HG02981 (cell line): ENCODE results near the gene FBH1.

Experiments used
- ATAC-seq: cut with Tn5 transposase; IDR thresholded peaks from one replicate; pipeline ENCODE4 v1.9.1; 2021; ENCODE audit warnings: mild to moderate bottlenecking, moderate library complexity; ENCODE audit not compliant: unreplicated experiment

FBH1 gene

DNA sequence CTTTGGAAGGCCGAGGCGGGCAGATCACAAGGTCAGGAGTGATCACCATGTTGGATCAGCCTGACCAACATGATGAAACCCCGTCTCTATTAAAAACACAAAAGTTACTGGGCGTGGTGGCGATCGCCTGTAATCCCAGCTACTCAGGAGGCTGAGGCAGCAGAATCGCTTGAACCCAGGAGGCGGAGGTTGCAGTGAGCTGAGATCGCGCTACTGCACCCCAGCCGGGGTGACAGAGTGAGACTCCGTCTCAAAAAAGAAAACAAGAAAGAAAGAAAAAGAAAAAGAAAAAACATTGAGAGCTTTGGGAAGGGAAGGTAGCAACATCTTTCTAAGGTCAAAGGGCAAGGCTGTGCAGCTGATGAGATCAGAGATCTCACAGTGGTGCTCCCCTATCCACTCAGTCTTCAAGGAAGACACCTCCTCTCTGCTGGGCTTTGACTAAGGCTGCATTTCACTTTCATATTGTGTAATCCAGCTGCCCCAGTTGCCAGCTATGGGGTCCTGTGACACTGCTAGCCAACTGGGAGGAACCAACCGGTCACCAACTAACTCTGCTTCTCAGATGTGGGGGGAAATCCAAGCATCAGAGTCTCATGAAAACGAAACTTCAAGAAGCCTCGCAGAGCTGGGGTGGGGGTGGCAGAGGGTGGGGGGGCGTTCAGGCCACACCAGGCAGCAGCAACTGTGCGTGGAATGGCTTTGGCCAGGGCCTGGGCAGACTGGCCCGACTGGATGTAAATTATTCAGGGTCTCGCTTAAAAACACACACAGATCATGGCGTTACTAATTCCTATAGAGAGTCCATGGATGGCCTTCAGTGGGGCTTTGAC is 85.8 kb downstream of the FBH1 start:
- ATAC-seq = peak; percentile 65

DNA sequence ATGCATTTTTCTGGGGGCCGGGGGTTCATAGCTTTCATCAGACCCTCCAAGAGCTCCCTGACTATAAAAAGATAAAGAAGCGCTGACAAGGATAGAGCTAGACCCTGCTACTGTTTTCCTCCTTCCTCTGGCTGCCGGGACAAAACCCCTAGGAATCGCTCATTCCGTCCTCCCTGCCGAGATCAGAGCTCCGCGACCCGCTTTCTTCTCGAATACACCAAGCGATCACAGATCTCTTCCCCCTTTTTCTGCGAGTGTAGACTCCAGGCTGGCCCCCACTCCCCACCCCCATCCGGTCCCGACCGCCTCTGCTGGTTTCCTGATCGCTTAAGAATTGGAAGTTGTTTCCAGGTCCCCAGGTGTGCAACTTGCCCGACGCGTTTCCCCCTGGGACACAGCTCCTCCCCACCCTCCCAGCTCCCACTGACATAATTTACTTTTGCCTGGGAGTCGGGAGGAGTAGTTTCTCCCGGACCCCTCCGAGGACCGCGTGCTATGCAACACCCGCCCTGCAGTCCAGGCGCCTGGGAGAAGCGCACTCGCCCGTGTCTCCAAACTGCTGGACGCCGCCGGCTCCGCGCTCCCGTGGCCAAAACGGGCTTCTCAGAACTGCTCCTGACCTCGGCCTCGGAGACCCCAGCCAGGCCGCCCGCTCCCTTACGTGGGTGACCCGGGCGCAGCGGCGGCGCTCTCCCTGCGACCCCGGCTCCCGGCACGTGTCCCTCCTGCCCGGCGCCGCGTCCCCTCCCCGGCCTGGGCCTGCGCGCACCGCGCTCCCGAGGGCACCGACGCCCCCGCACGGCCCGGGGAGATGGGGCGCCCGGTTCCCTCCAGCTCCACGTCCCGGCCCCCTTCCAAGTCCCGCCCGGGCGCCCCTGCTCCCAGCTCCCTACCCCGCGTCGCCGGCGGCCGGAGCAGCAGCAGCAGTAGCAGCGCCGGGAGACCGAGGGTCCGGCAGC is 86.7 kb downstream of the FBH1 start:
- ATAC-seq = peak; percentile 8

DNA sequence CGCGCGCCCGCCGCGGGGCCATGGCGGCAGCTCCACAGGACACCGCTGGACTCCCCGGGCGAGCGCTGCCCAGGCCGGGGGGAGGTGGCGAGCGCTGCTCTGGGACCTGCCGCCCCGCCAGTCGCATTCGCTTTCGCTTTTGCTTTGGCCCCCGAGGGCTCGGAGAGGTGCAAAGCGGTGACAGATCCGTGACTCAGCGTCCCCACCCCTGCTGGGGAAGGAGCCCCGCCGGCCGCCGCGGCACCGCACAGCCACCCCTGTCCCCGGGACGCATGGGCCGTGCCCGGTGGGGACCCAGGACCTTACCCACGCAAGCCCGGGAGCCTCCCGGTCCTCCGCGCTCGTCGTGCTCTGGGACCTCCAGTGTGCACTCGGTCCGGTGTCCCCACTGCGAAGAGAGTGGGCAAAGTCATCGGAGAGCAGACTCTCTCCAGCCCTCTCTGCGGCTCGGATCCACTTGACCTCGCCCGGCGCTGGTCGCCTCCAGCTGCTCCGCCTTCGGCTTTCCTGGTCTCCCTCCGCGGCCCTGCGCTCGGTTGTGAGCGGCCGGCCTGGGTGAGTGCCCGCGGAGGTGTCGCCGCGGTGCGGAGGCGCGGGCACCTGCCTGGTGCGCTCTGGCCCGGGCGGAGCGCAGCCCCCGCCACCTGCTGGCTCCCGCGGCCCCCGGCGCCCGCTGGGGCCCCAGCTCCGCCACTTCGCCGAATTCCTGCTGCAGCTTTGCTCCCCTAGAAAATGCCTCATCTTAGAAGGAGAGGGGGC is 87.6 kb downstream of the FBH1 start, which contains the start of gene IL15RA:
Gene IL15RA, minus strand, starts transcription at position 73 of the 759 bp plus-strand sequence. Its CDS starts 51 bp downstream, at position 22.
- peak; percentile 54 for ATAC-seq

- no peak for ATAC-seq
Observed at GRCh38 chr10:5978230-5978489, 88.1 kb downstream of the FBH1 start.

DNA sequence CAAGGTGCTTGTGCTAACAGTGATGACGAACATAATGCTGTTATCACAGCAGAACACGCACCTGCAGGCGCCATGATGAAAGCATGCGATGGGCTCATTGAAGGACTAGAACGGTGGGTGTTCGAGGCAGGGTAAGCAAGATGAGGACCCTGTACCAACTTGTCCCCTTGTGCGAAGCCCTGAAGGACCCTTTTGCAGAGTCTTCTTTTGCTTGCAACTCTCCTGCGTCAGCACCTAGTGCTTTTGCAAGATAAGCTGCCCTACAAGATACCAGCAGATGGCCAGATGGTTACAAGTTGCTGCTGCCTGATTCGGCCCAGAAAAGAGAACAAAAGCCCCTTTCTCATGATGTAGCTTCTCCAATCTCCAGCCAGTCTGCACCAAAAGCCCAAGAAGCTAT is 91.5 kb downstream of the FBH1 start:
- no peak for ATAC-seq

DNA sequence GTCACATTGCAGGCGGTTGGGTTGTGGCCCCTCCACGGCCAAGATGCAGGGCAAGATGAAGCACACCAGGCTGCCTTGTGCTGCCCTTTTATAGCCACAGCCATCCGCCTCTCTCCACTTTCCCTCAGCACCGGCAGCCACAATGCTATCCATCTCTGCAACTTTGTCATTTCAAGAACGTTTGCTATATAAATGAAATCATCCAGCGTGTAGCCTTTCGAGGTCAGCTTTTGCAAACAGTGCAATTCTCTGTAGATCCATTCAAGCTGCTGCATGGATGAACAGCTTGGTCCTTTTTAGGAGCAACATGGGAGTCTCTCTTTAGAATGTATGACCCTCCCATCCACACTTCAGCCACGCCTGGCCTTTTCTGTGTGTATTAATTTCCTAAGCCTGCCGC is 93.7 kb downstream of the FBH1 start:
- ATAC-seq = no peak

- ATAC-seq = no peak
Observed at GRCh38 chr10:5985029-5985428, 95.0 kb downstream of the FBH1 start.
